ENCODE measurements around the gene GIPC3. TPM values are rescaled to one million over a fixed set of nuclear protein-coding genes. Genes with fewer than 3 reads are reported as not detected.

Gene GIPC3
- total RNA-seq, 1 donor: under 0.01 TPM

Small RNA genes within 50 kb of the gene (small RNA-seq; reads per million reads assigned to genes)
- gene AC005786.1: not detected

Other genes with a start within 250 kb of the GIPC3 start
- 57.2 and 61.2 TPM in 2 replicates for gene NFIC, start 218.9 kb upstream of the GIPC3 start, total RNA-seq
- gene SMIM24, start 105.0 kb upstream of the GIPC3 start, total RNA-seq: not detected in 2 replicates
- not detected in 2 replicates for gene SMIM44, start 102.0 kb upstream of the GIPC3 start, total RNA-seq
- 7.7 and 8.3 TPM in 2 replicates for gene DOHH, start 84.8 kb upstream of the GIPC3 start, total RNA-seq
- 36.6 and 39.5 TPM in 2 replicates for gene FZR1, start 79.2 kb upstream of the GIPC3 start, total RNA-seq
- not detected in 2 replicates for gene TEKTIP1, start 46.3 kb upstream of the GIPC3 start, total RNA-seq
- gene MFSD12, start 27.9 kb upstream of the GIPC3 start, total RNA-seq: 92.5 and 104 TPM in 2 replicates
- gene HMG20B, start 12.5 kb upstream of the GIPC3 start, total RNA-seq: 57.2 and 65.9 TPM in 2 replicates
- 1.4 and 1.5 TPM in 2 replicates for gene TBXA2R, start 21.4 kb downstream of the GIPC3 start, total RNA-seq
- gene CACTIN, start 41.3 kb downstream of the GIPC3 start, total RNA-seq: 17.4 and 19.9 TPM in 2 replicates
- gene PIP5K1C, start 115.0 kb downstream of the GIPC3 start, total RNA-seq: 30.4 and 31.5 TPM in 2 replicates
- not detected in 2 replicates for gene TJP3, start 122.9 kb downstream of the GIPC3 start, total RNA-seq
- 22.4 and 24.2 TPM in 2 replicates for gene APBA3, start 176.2 kb downstream of the GIPC3 start, total RNA-seq
- gene MRPL54, start 177.2 kb downstream of the GIPC3 start, total RNA-seq: 41.6 and 44.8 TPM in 2 replicates
- not detected in 2 replicates for gene RAX2, start 186.8 kb downstream of the GIPC3 start, total RNA-seq
- gene MATK, start 200.9 kb downstream of the GIPC3 start, total RNA-seq: not detected in 2 replicates